Fibroblast of the aortic adventitia (primary cell): ENCODE results near the gene OR8B8. TPM values are rescaled to one million over a fixed set of nuclear protein-coding genes. Genes with fewer than 3 reads are reported as not detected.
"Not testable (repeated sequence)": the region's sequence is repeated elsewhere in the genome, so short reads cannot be mapped to it uniquely, and the experiment has no call there.

Experiments used
- DNase-seq: peaks from one replicate; pipeline ENCODE4 v3.0.0-alpha.2; 2010; ENCODE audit warnings: low read depth
- H3K4me3 ChIP-seq: 2 replicates; pipeline ENCODE4 v1.5.1; 2011; ENCODE audit warnings: low read depth, mild to moderate bottlenecking, control low read depth, low read length, moderate library complexity
- total RNA-seq: library from RNA; depleted of rRNA; stranded (reverse); fragments of >200 nt; gene quantifications from 2 replicates; pipeline ENCODE4 v1.2.3, GENCODE V29; 2012; ENCODE audit warnings: low replicate concordance
- TF ChIP-seq, protein P1 (sequence below): IDR thresholded peaks from 2 replicates; pipeline ENCODE4 v1.5.1; 2011; ENCODE audit warnings: mild to moderate bottlenecking, low read length, control low read depth, inconsistent platforms; ENCODE audit not compliant: insufficient read depth

Gene OR8B8
- total RNA-seq, 1 donor: not detected

DNA sequence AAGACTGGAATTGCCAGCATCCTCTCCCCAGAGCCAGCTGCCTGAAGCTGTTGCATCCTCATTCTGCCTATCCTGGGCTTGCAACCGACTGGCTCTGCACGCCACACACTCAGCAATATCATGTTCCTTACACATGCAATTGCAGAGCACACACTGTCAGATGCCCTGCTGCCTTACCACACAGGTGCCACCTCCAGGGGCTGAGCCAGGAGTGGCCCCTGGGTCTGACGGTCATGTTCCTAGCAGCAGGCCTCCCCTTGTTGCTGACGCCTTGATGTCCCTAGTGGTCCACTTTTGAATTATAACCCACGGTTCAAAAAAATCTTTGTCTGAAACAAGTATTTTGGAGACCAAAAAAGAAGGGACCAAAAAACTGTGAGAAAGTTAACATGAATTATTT is 18.5 kb upstream of the OR8B8 start:
- no peak for DNase-seq
- H3K4me3 ChIP-seq: no peak overlapping the region
- TF ChIP-seq, protein P1, sequence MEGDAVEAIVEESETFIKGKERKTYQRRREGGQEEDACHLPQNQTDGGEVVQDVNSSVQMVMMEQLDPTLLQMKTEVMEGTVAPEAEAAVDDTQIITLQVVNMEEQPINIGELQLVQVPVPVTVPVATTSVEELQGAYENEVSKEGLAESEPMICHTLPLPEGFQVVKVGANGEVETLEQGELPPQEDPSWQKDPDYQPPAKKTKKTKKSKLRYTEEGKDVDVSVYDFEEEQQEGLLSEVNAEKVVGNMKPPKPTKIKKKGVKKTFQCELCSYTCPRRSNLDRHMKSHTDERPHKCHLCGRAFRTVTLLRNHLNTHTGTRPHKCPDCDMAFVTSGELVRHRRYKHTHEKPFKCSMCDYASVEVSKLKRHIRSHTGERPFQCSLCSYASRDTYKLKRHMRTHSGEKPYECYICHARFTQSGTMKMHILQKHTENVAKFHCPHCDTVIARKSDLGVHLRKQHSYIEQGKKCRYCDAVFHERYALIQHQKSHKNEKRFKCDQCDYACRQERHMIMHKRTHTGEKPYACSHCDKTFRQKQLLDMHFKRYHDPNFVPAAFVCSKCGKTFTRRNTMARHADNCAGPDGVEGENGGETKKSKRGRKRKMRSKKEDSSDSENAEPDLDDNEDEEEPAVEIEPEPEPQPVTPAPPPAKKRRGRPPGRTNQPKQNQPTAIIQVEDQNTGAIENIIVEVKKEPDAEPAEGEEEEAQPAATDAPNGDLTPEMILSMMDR: no peak

DNA sequence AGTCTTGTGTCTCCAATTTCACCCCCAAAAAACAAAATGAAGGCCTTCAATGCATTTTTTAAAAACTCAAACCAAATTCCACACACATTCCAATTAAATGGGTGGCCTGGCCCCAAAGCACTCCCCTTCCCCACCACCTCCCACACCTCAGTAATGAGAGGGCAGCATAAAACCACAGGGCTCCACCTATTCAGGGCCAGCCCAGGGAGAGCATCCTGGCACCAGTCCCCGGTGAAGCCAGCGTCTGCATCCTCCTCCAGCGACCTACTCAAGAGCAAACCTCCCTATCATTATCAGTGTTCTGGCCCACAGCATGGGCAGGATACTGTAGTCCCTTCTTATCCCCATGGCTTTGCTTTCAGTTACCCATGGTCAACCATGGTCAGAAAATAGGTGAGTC is 17.8 kb upstream of the OR8B8 start:
- TF ChIP-seq, protein P1: no peak
- H3K4me3 ChIP-seq: no peak overlapping the region
- DNase-seq: no peak

DNA sequence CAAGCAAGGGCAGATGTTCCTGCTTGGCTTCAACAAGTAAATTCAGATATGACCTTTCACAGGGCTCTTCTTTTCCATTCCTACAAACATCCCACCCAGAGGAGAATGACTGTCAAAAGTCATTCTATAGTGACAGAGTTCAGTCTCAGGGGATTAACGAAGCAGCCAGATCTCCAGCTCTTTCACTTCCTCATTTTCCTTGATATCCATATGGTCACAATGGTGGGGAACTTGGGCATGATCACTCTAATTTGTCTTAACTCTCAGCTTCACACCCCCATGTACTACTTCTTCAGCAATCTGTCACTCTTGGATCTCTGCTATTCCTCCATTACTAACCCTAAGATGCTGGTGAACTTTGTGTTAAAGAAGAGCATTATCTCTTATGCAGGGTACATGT is 15.0 kb upstream of the OR8B8 start:
- no peak overlapping the region for H3K4me3 ChIP-seq
- no peak for DNase-seq
- TF ChIP-seq, protein P1: no peak

DNA sequence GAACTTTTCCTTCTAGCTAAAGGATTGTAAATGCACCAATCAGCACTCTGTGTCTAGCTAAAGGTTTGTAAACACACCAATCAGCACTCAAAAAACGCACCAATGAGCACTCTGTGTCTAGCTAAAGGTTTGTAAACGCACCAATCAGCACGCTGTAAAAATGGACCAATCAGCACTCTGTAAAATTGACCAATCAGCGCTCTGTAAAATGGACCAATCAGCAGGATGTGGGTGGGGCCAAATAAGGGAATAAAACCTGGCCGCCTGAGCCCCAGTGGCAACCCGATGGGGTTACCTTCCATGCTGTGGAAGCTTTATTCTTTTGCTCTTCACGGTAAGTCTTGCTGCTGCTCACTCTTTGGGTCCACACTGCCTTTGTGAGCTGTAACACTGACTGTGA is 13.9 kb upstream of the OR8B8 start:
- not testable (repeated sequence) for DNase-seq, H3K4me3 ChIP-seq

DNA sequence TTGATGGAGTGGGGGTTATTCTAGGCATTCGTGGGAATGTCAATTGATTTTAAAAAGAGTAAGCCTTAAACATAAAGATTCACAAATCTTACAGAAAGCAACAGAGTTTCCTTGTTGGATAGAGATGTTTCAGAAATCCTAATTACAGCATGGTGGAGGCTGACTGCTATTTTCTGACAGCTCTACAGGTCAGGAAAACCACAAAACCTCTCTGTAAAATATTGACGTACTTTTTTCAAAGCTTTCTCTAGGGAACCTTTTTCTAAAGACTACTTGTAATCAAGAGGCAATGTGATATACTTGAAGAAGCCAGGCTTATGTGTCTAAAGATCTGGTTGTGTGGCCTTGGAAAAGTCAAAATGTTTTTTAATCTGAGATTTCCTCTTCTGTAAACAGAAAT is 9.1 kb upstream of the OR8B8 start:
- TF ChIP-seq, protein P1: no peak
- no peak for DNase-seq
- no peak overlapping the region for H3K4me3 ChIP-seq

DNA sequence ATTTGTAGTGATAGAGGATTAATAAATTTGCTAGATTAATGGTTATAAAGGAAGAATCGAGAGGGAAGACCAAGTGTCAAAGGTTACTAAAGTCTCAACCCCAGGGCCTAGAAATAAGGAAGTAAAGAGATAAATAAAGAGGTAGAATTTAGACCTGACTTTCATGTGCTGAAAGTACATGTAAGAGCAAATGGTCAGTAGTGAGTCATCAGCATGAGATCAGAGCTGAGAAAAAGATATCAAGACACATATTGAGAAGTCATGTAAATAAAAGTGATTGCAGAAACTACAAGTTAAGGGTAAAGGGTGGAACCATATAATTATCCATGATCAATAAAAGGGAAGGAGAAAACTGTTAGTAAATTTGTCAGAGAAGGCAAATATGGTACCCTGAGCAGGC is 1.4 kb upstream of the OR8B8 start:
- DNase-seq: no peak
- TF ChIP-seq, protein P1: no peak
- no peak overlapping the region for H3K4me3 ChIP-seq

DNA sequence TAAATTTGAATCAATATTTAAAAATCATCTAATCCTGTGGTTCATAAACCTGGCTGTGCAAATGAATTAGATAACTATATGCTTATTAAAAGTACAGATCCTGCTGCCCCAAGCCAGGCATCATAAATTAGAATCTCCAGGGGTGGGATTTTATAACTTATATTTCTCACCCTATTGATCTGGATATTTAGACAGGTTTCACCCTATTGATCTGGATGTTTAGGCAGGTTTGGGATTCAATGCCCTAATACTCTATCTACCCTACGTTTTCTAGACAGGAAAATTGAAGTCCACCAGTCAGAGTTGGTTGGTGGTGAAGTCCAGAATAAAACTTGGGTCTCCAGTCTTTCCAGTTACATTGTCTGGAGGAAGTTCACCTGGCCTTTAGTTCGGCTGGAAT is 2.6 kb downstream of the OR8B8 start:
- TF ChIP-seq, protein P1: no peak
- no peak overlapping the region for H3K4me3 ChIP-seq
- no peak for DNase-seq
